ENCODE measurements around the gene RAB15.

DNA sequence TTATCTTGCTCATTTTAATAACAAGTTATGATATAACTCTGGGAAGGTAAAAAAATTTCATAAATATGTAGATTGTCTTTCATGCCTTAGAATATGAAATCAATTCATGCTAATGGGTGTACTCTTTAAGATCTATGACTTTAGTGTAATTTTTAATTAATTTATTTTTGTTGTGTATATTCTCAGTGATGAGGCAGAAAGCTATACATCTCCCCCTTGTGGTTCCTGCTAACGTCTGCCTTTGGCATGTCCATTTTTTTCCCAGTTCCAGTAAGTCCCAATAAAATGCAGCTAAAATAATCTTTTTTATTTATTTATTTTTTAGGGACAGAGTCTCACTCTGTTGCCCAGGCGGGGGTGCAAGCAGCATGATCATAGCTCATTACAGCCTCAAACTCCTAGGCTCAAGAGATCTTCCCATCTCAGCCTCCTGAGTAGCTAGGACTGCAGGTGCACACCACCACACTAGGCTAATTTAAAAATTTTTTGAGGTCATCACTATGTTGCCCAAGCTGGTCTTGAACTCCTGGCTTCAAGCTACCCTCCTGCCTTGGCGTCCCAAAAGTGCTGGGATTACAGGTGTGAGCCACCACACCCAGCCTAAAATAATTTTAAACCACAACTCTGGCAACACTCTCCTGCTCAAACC lies 61.2 kb downstream of the RAB15 start:
- TF ChIP-seq RBBP5 (IDR thresholded peaks at IDR 0.05; ENCODE audit: borderline replicate concordance, low read depth, low read length) = no peak
- TF ChIP-seq, protein P1, sequence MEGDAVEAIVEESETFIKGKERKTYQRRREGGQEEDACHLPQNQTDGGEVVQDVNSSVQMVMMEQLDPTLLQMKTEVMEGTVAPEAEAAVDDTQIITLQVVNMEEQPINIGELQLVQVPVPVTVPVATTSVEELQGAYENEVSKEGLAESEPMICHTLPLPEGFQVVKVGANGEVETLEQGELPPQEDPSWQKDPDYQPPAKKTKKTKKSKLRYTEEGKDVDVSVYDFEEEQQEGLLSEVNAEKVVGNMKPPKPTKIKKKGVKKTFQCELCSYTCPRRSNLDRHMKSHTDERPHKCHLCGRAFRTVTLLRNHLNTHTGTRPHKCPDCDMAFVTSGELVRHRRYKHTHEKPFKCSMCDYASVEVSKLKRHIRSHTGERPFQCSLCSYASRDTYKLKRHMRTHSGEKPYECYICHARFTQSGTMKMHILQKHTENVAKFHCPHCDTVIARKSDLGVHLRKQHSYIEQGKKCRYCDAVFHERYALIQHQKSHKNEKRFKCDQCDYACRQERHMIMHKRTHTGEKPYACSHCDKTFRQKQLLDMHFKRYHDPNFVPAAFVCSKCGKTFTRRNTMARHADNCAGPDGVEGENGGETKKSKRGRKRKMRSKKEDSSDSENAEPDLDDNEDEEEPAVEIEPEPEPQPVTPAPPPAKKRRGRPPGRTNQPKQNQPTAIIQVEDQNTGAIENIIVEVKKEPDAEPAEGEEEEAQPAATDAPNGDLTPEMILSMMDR (IDR thresholded peaks at IDR 0.05; ENCODE audit: control extremely low read depth in 1 of 3, insufficient read depth in 1 of 3, low read depth in 1 of 3, low read length in 3 of 3) = peak in 2 of 3 experiments; percentile 51 to 59; a peak in 2 of 4 replicates
- no peak for TF ChIP-seq POLR2A (IDR thresholded peaks at IDR 0.05; ENCODE audit: control extremely low read depth in 1 of 2, low read depth in 2 of 2, low read length in 2 of 2)
- no peak for TF ChIP-seq EP300 (IDR thresholded peaks at IDR 0.05; ENCODE audit: borderline replicate concordance in 1 of 2, low read depth in 2 of 2, low read length in 2 of 2)
- TF ChIP-seq MAFK (IDR thresholded peaks at IDR 0.05; ENCODE audit: low read depth, low read length) = no peak
- peak; percentile 53 to 64 for TF ChIP-seq RAD21 (IDR thresholded peaks at IDR 0.05 in 1 of 2, conservative IDR thresholded peaks at IDR 0.05 in 1 of 2; ENCODE audit: low read depth in 2 of 2, low read length in 2 of 2)
- TF ChIP-seq YY1 (IDR thresholded peaks at IDR 0.05; ENCODE audit: low read depth, low read length) = no peak; the same call in 1 of the 2 replicates
- no peak for TF ChIP-seq MAX (IDR thresholded peaks at IDR 0.05)
- TF ChIP-seq TBP (IDR thresholded peaks at IDR 0.05; ENCODE audit: low read depth, low read length) = no peak
- TF ChIP-seq KDM1A (IDR thresholded peaks at IDR 0.05; ENCODE audit: borderline replicate concordance, low read length) = 0 out of 2 replicates have a peak, but pooled peaks have one; percentile 14
- no peak for TF ChIP-seq JUND (IDR thresholded peaks at IDR 0.05; ENCODE audit: low read length)

Data from H1 (cell line).